RWPE2 (cell line): ENCODE measurements around the gene DBP.

ENCODE experiments used
- ATAC-seq: fragments of 200-7000 bp; cut with Tn5 transposase; 3 replicates; pipeline ENCODE4 v1.9.1; 2021; ENCODE audit warnings: low read depth
- DNase-seq: peaks from one replicate; pipeline ENCODE4 v3.0.0-alpha.2; 2020; ENCODE audit warnings: low spot score
- H3K27ac ChIP-seq: fragments of 450-650 bp; 2 replicates; pipeline ENCODE4 v1.5.1; 2017; ENCODE audit warnings: mild to moderate bottlenecking; ENCODE audit not compliant: poor library complexity, severe bottlenecking
- H3K27me3 ChIP-seq: fragments of 250-450 bp; sonication (Bioruptor Pico); 2 replicates; pipeline ENCODE4 v1.5.1; 2021; ENCODE audit warnings: mild to moderate bottlenecking, moderate library complexity; ENCODE audit not compliant: insufficient read depth, poor library complexity, severe bottlenecking
- H3K36me3 ChIP-seq: fragments of 250-450 bp; sonication (Bioruptor Pico); 2 replicates; pipeline ENCODE4 v1.5.1; 2020; ENCODE audit warnings: low read depth, mild to moderate bottlenecking, moderate library complexity
- H3K4me1 ChIP-seq: fragments of 250-450 bp; sonication (Bioruptor Pico); 2 replicates; pipeline ENCODE4 v1.5.1; 2021; ENCODE audit warnings: mild to moderate bottlenecking, moderate library complexity; ENCODE audit not compliant: insufficient read depth, poor library complexity, severe bottlenecking
- H3K4me3 ChIP-seq: fragments of 250-450 bp; sonication (Bioruptor Pico); 2 replicates; pipeline ENCODE4 v1.5.1; 2021; ENCODE audit warnings: mild to moderate bottlenecking, moderate library complexity; ENCODE audit not compliant: severe bottlenecking
- H3K9me3 ChIP-seq: fragments of 250-450 bp; sonication (Bioruptor Pico); 2 replicates; pipeline ENCODE4 v1.5.1; 2021; ENCODE audit warnings: mild to moderate bottlenecking, moderate library complexity; ENCODE audit not compliant: severe bottlenecking
- TF ChIP-seq, protein P1 (sequence below): fragments of 450-650 bp; IDR thresholded peaks from one replicate; pipeline ENCODE4 v1.5.1; 2017; ENCODE audit warnings: mild to moderate bottlenecking, moderate library complexity; ENCODE audit not compliant: poor library complexity, severe bottlenecking

Gene DBP

GRCh38 chr19:48654299-48655059 lies 17.3 kb upstream of the DBP start:
- H3K9me3 ChIP-seq = no peaks in the 10 kb centered on the region
- ATAC-seq (no peak), DNase-seq (no peak)
- no peaks in the 10 kb centered on the region for H3K27me3 ChIP-seq
- H3K27ac ChIP-seq = no peak overlapping the region
- TF ChIP-seq, protein P1, sequence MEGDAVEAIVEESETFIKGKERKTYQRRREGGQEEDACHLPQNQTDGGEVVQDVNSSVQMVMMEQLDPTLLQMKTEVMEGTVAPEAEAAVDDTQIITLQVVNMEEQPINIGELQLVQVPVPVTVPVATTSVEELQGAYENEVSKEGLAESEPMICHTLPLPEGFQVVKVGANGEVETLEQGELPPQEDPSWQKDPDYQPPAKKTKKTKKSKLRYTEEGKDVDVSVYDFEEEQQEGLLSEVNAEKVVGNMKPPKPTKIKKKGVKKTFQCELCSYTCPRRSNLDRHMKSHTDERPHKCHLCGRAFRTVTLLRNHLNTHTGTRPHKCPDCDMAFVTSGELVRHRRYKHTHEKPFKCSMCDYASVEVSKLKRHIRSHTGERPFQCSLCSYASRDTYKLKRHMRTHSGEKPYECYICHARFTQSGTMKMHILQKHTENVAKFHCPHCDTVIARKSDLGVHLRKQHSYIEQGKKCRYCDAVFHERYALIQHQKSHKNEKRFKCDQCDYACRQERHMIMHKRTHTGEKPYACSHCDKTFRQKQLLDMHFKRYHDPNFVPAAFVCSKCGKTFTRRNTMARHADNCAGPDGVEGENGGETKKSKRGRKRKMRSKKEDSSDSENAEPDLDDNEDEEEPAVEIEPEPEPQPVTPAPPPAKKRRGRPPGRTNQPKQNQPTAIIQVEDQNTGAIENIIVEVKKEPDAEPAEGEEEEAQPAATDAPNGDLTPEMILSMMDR = no peak
- H3K36me3 ChIP-seq = no peaks in the 10 kb centered on the region
- H3K4me1 ChIP-seq = peaks cover 10% of the 10 kb centered on the region
- H3K4me3 ChIP-seq = no peak overlapping the region

GRCh38 chr19:48651683-48652048 lies 14.5 kb upstream of the DBP start:
- Histone ChIP-seq H3K36me3 (no peaks in the 10 kb centered on the region), H3K4me1 (peaks cover 9% of the 10 kb centered on the region), H3K27me3 (no peaks in the 10 kb centered on the region), H3K9me3 (no peaks in the 10 kb centered on the region), H3K4me3 (no peak overlapping the region), H3K27ac (no peak overlapping the region)
- DNase-seq (no peak), ATAC-seq (no peak)
- TF ChIP-seq, protein P1 = no peak

GRCh38 chr19:48650974-48651682 lies 13.9 kb upstream of the DBP start:
- Histone ChIP-seq H3K4me3 (no peak overlapping the region), H3K4me1 (peaks cover 9% of the 10 kb centered on the region), H3K9me3 (no peaks in the 10 kb centered on the region), H3K27me3 (no peaks in the 10 kb centered on the region), H3K27ac (no peak overlapping the region), H3K36me3 (no peaks in the 10 kb centered on the region)
- ATAC-seq (no peak), DNase-seq (no peak)
- TF ChIP-seq, protein P1 = no peak

GRCh38 chr19:48648134-48648533 lies 11.0 kb upstream of the DBP start:
- no peaks in the 10 kb centered on the region for H3K27me3 ChIP-seq
- TF ChIP-seq, protein P1 = no peak
- no peaks in the 10 kb centered on the region for H3K9me3 ChIP-seq
- no peak overlapping the region for H3K27ac ChIP-seq
- ATAC-seq = no peak
- no peak overlapping the region for H3K4me3 ChIP-seq
- DNase-seq = no peak
- H3K4me1 ChIP-seq = peaks cover 9% of the 10 kb centered on the region
- no peaks in the 10 kb centered on the region for H3K36me3 ChIP-seq
